ENCODE data around the gene VTA1. TPM values are rescaled to one million over a fixed set of nuclear protein-coding genes. Genes with fewer than 3 reads are reported as not detected.
"Not testable (repeated sequence)": the region's sequence is repeated elsewhere in the genome, so short reads cannot be mapped to it uniquely, and the experiment has no call there.

The VTA1 gene
- polyA plus RNA-seq, 1 donor (not counting 4 experiments of a cell fraction or from before 2014, with no cell fraction given) = 97.4 TPM

DNA sequence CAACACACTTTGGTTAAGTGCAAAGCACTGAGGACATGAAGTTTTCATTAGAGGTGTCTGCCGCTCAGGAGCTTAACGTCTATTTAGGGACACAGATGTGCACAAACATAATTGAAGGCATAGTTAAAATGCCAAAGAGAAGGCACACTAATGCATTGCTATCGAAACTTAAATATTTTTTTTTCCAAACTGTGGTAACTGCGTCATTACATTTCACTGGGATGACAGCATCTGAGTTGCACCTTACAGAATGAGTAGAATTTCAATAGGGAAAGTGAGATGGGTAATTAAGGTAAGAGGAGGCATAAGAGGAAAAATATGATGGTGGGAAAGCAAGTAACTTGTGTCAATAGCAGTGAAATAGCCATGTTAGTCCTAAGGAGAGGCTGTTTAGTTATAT lies 79.7 kb downstream of the VTA1 start:
- no peaks in the 10 kb centered on the region for H4K20me1 ChIP-seq (ENCODE audit: control insufficient read depth, extremely low read depth, insufficient read depth, low read length)
- H3K79me2 ChIP-seq (ENCODE audit: control insufficient read depth, insufficient read depth, low read length) = no peaks in the 10 kb centered on the region
- H3K9me3 ChIP-seq (ENCODE audit: control insufficient read depth, low read depth, low read length) = no peaks in the 10 kb centered on the region
- no peak for FAIRE-seq
- H3K27me3 ChIP-seq (ENCODE audit: control insufficient read depth, extremely low read depth, insufficient read depth, low read length) = no peaks in the 10 kb centered on the region
- H3K4me1 ChIP-seq (ENCODE audit: control insufficient read depth, extremely low read depth, insufficient read depth, low read length) = no peaks in the 10 kb centered on the region
- H3K9ac ChIP-seq (ENCODE audit: control insufficient read depth, extremely low read depth, insufficient read depth, low read length) = no peak overlapping the region
- H2AFZ ChIP-seq (ENCODE audit: control insufficient read depth, low read length) = no peak overlapping the region
- TF ChIP-seq EZH2 (IDR thresholded peaks at IDR 0.05; ENCODE audit: low read length) = no peak
- TF ChIP-seq, protein P1, sequence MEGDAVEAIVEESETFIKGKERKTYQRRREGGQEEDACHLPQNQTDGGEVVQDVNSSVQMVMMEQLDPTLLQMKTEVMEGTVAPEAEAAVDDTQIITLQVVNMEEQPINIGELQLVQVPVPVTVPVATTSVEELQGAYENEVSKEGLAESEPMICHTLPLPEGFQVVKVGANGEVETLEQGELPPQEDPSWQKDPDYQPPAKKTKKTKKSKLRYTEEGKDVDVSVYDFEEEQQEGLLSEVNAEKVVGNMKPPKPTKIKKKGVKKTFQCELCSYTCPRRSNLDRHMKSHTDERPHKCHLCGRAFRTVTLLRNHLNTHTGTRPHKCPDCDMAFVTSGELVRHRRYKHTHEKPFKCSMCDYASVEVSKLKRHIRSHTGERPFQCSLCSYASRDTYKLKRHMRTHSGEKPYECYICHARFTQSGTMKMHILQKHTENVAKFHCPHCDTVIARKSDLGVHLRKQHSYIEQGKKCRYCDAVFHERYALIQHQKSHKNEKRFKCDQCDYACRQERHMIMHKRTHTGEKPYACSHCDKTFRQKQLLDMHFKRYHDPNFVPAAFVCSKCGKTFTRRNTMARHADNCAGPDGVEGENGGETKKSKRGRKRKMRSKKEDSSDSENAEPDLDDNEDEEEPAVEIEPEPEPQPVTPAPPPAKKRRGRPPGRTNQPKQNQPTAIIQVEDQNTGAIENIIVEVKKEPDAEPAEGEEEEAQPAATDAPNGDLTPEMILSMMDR (optimal IDR thresholded peaks at IDR 0.05 in 1 of 3, IDR thresholded peaks at IDR 0.05 in 1 of 3, conservative IDR thresholded peaks at IDR 0.05 in 1 of 3; ENCODE audit: extremely low read depth in 1 of 3, insufficient read depth in 2 of 3, low read length in 3 of 3) = no peak
- no peak overlapping the region for H3K27ac ChIP-seq (ENCODE audit: control insufficient read depth, insufficient read depth, low read length)
- H3K36me3 ChIP-seq (ENCODE audit: control insufficient read depth in 2 of 2, extremely low read depth in 1 of 2, insufficient read depth in 2 of 2, low read length in 2 of 2) = no peaks in the 10 kb centered on the region
- no peak for DNase-seq (ENCODE audit: low read depth, low spot score)
- no peaks in the 10 kb centered on the region for H3K9me1 ChIP-seq (ENCODE audit: control insufficient read depth, extremely low read depth, insufficient read depth, low read length)
- dilution Hi-C loops (cut with MboI; ENCODE audit: extremely low pct_ligation_motif_present, low sequenced_read_pairs) = no loop called here
- H3K4me3 ChIP-seq (ENCODE audit: control insufficient read depth in 2 of 3, extremely low read depth in 1 of 3, insufficient read depth in 2 of 3, low read depth in 1 of 3, low read length in 3 of 3) = no peak overlapping the region
- H3K4me2 ChIP-seq (ENCODE audit: control insufficient read depth, extremely low read depth, insufficient read depth, low read depth, low read length) = no peak overlapping the region

DNA sequence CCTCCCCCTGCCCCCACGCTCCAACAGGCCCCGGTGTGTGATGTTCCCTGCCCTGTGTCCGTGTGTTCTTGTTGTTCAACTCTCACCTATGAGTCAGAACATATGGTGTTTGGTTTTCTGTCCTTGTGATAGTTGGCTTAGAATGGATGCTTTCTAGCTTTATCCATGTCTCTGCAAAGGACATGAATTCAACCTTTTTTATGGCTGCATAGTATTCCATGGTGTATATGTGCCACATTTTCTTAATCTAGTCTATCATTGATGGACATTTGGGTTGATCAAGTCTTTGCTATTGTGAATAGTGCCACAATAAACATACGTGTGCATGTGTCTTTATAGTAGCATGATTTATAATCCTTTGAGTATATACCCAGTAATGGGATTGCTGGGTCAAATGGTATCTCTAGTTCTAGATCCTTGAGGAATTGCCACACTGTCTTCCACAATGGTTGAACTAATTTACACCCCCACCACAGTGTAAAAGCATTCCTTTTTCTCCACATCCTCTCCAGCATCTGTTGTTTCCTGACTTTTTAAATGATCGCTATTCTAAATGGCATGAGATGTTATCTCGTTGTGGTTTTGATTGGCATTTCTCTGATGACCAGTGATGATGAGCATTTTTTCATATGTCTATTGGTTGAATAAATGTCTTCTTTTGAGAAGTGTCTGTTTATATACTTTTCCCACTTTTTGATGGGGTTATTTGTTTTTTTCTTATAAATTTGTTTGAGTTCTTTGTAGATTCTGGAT lies 82.6 kb downstream of the VTA1 start:
- FAIRE-seq; H2AFZ ChIP-seq (ENCODE audit: control insufficient read depth, low read length); H3K4me1 ChIP-seq (ENCODE audit: control insufficient read depth, extremely low read depth, insufficient read depth, low read length); H3K9me3 ChIP-seq (ENCODE audit: control insufficient read depth, low read depth, low read length); H3K36me3 ChIP-seq (ENCODE audit: control insufficient read depth in 2 of 2, extremely low read depth in 1 of 2, insufficient read depth in 2 of 2, low read length in 2 of 2); dilution Hi-C loops (cut with MboI; ENCODE audit: extremely low pct_ligation_motif_present, low sequenced_read_pairs); H3K27me3 ChIP-seq (ENCODE audit: control insufficient read depth, extremely low read depth, insufficient read depth, low read length); H3K79me2 ChIP-seq (ENCODE audit: control insufficient read depth, insufficient read depth, low read length); H3K4me3 ChIP-seq (ENCODE audit: control insufficient read depth in 2 of 3, extremely low read depth in 1 of 3, insufficient read depth in 2 of 3, low read depth in 1 of 3, low read length in 3 of 3); DNase-seq (ENCODE audit: low read depth, low spot score); H3K9ac ChIP-seq (ENCODE audit: control insufficient read depth, extremely low read depth, insufficient read depth, low read length); H3K4me2 ChIP-seq (ENCODE audit: control insufficient read depth, extremely low read depth, insufficient read depth, low read depth, low read length); H3K27ac ChIP-seq (ENCODE audit: control insufficient read depth, insufficient read depth, low read length); H3K9me1 ChIP-seq (ENCODE audit: control insufficient read depth, extremely low read depth, insufficient read depth, low read length); H4K20me1 ChIP-seq (ENCODE audit: control insufficient read depth, extremely low read depth, insufficient read depth, low read length): not testable (repeated sequence)

DNA sequence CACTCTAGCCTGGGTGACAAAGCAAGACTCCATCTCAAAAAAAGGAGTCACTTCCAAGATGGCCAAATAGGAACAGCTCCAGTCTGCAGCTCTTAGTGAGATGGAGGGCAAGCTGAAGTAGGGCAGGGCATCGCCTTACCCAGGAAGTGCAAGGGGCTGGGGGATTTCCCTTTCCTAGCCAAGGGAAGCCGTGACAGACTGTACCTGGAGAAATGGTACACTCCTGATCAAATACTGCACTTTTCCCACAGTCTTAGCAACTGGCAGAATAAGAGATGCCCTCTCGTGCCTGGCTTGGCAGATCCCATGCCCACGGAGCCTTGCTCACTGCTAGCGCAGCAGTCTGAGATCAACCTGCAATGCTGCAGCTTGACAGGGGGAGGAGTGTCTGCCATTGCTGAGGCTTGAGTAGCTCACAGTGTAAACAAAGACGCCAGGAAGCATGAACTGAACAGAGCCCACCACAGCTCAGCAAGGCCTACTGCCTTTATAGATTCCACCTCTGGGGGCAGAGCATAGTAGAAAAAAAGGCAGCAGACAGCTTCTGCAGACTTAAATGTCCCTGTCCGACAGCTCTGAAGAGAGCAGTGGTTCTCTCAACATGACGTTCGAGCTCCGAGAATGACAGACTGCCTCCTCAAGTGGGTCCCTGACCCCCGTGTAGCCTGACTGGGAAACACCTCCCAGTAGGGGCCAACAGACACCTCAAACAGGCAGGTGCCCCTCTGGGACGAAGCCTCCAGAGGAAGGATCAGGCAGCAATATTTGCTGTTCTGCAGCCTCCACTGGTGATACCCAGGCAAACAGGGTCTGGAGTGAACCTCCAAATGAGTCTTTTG lies 85.4 kb downstream of the VTA1 start:
- DNase-seq (ENCODE audit: low read depth, low spot score); H3K9ac ChIP-seq (ENCODE audit: control insufficient read depth, extremely low read depth, insufficient read depth, low read length); H4K20me1 ChIP-seq (ENCODE audit: control insufficient read depth, extremely low read depth, insufficient read depth, low read length); H3K4me3 ChIP-seq (ENCODE audit: control insufficient read depth in 2 of 3, extremely low read depth in 1 of 3, insufficient read depth in 2 of 3, low read depth in 1 of 3, low read length in 3 of 3); H3K9me3 ChIP-seq (ENCODE audit: control insufficient read depth, low read depth, low read length); dilution Hi-C loops (cut with MboI; ENCODE audit: extremely low pct_ligation_motif_present, low sequenced_read_pairs); FAIRE-seq; H3K36me3 ChIP-seq (ENCODE audit: control insufficient read depth in 2 of 2, extremely low read depth in 1 of 2, insufficient read depth in 2 of 2, low read length in 2 of 2); H3K4me2 ChIP-seq (ENCODE audit: control insufficient read depth, extremely low read depth, insufficient read depth, low read depth, low read length); H3K9me1 ChIP-seq (ENCODE audit: control insufficient read depth, extremely low read depth, insufficient read depth, low read length); H2AFZ ChIP-seq (ENCODE audit: control insufficient read depth, low read length); H3K4me1 ChIP-seq (ENCODE audit: control insufficient read depth, extremely low read depth, insufficient read depth, low read length); H3K27me3 ChIP-seq (ENCODE audit: control insufficient read depth, extremely low read depth, insufficient read depth, low read length); H3K27ac ChIP-seq (ENCODE audit: control insufficient read depth, insufficient read depth, low read length); H3K79me2 ChIP-seq (ENCODE audit: control insufficient read depth, insufficient read depth, low read length): not testable (repeated sequence)
